Measurements from ENCODE around the gene URI1.
A peak's percentile ranks its signal among the peaks of the same experiment; 100 is the strongest.

GRCh38 chr19:30046522-30046921 is 104.5 kb downstream of the URI1 start:
- TF ChIP-seq POLR2A (IDR thresholded peaks at IDR 0.05) (no peak), CTCF (IDR thresholded peaks at IDR 0.05) (peak in 3 of 4 donors; percentile 17 to 31 (median 30))
